ENCODE results near the gene SLC35E2B.

Gene SLC35E2B

DNA sequence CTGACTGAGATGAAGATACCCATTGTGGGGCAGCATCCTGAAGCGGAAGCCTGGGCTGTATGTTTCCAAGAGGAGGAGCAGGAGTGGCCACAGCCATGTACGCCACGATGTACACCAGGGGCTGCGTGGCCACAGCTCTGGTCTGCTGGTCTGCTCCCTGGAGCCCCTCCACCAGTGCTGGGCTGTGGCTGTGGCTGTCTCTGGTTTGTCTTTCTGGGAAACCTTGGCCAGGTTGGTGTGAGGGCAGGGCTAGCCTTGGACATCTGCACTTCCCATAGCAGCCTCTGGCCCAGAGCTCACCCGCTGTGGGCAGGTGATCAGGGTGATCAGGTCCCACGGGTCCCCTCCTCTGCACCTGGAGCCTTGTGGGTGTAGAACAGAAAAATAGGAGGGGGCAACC lies 74.7 kb downstream of the SLC35E2B start:
- TF ChIP-seq TAF1 (IDR thresholded peaks at IDR 0.05; ENCODE audit: borderline replicate concordance, low read depth, low read length) = no peak
- TF ChIP-seq POLR2AphosphoS5 (IDR thresholded peaks at IDR 0.05; ENCODE audit: low read depth, low read length) = no peak
- no peak for TF ChIP-seq POLR2A (IDR thresholded peaks at IDR 0.05; ENCODE audit: low read depth, low read length)
- FAIRE-seq = no peak

GRCh38 chr1:1617516-1617915 lies 75.1 kb downstream of the SLC35E2B start:
- FAIRE-seq = no peak
- no peak for TF ChIP-seq POLR2AphosphoS5 (IDR thresholded peaks at IDR 0.05; ENCODE audit: low read depth, low read length)
- TF ChIP-seq TAF1 (IDR thresholded peaks at IDR 0.05; ENCODE audit: borderline replicate concordance, low read depth, low read length) = no peak
- TF ChIP-seq POLR2A (IDR thresholded peaks at IDR 0.05; ENCODE audit: low read depth, low read length) = no peak
- no peak for DNase-seq (ENCODE audit: insufficient read length)

More for the DNA sequence above, 74.7 kb downstream of the SLC35E2B start:
- no peak for DNase-seq (ENCODE audit: insufficient read length)

GRCh38 chr1:1616838-1617237 lies 75.8 kb downstream of the SLC35E2B start:
- no peak for FAIRE-seq
- TF ChIP-seq TAF1 (IDR thresholded peaks at IDR 0.05; ENCODE audit: borderline replicate concordance, low read depth, low read length) (no peak), POLR2A (IDR thresholded peaks at IDR 0.05; ENCODE audit: low read depth, low read length) (no peak), POLR2AphosphoS5 (IDR thresholded peaks at IDR 0.05; ENCODE audit: low read depth, low read length) (no peak)
- no peak for DNase-seq (ENCODE audit: insufficient read length)

GRCh38 chr1:1616045-1616790 lies 76.4 kb downstream of the SLC35E2B start:
- no peak for TF ChIP-seq POLR2AphosphoS5 (IDR thresholded peaks at IDR 0.05; ENCODE audit: low read depth, low read length)
- TF ChIP-seq POLR2A (IDR thresholded peaks at IDR 0.05; ENCODE audit: low read depth, low read length) = no peak
- no peak for TF ChIP-seq TAF1 (IDR thresholded peaks at IDR 0.05; ENCODE audit: borderline replicate concordance, low read depth, low read length)
- no peak for DNase-seq (ENCODE audit: insufficient read length)
- FAIRE-seq = no peak

GRCh38 chr1:1615256-1616044 lies 77.1 kb downstream of the SLC35E2B start, which contains the start of gene MIB2:
Gene MIB2, plus strand, starts transcription at chr1:1615500. Its CDS starts 7,953 bp downstream, at chr1:1623453.
- DNase-seq (ENCODE audit: insufficient read length) (peak; percentile 100), FAIRE-seq (peak; percentile 100)
- TF ChIP-seq TAF1 (IDR thresholded peaks at IDR 0.05; ENCODE audit: borderline replicate concordance, low read depth, low read length) (peak; percentile 21; the same call in 1 of the 2 replicates), POLR2AphosphoS5 (IDR thresholded peaks at IDR 0.05; ENCODE audit: low read depth, low read length) (peak; percentile 82), POLR2A (IDR thresholded peaks at IDR 0.05; ENCODE audit: low read depth, low read length) (peak; percentile 88)

- DNase-seq (ENCODE audit: insufficient read length) = no peak
- FAIRE-seq = no peak
- TF ChIP-seq TAF1 (IDR thresholded peaks at IDR 0.05; ENCODE audit: borderline replicate concordance, low read depth, low read length) (no peak), POLR2AphosphoS5 (IDR thresholded peaks at IDR 0.05; ENCODE audit: low read depth, low read length) (no peak), POLR2A (IDR thresholded peaks at IDR 0.05; ENCODE audit: low read depth, low read length) (no peak)
These were observed 77.7 kb downstream of the SLC35E2B start for GRCh38 chr1:1614954-1615255.

DNA sequence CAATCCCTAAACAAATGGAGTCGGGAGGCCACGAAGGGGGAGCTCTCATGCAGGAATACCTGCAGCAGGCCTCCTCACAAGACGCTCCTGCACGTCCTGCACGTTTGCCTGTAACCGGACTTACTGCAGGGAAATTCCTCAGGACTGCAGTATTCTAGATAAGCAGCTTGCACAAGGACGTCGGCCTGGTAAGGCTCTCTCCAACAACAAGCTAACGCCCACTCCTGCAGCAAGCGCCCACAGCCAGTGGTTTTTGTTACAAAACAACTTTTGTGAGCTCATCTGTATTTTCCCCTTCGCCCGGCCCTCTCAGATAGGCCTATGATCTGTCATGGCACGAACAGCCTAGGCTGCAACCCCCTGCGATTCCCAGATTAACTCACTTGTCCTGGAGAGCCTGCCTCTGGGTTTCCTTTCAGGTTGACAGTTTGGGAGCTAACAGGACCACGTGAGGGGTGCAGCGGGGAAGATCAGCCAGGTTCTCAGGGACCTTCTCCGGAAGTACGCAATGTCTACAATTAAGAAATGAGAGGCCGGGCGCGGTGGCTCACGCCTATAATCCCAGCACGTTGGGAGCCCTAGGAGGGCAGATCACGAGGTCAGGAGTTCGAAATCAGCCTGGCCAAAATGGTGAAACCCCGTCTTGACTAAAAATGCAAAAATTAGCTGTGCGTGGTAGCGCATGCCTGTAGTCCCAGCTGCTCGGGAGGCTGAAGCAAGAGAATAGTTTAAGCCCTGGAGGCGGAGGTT lies 78.2 kb downstream of the SLC35E2B start:
- DNase-seq (ENCODE audit: insufficient read length) (no peak), FAIRE-seq (no peak)
- TF ChIP-seq POLR2A (IDR thresholded peaks at IDR 0.05; ENCODE audit: low read depth, low read length) (no peak), POLR2AphosphoS5 (IDR thresholded peaks at IDR 0.05; ENCODE audit: low read depth, low read length) (no peak), TAF1 (IDR thresholded peaks at IDR 0.05; ENCODE audit: borderline replicate concordance, low read depth, low read length) (no peak)

DNA sequence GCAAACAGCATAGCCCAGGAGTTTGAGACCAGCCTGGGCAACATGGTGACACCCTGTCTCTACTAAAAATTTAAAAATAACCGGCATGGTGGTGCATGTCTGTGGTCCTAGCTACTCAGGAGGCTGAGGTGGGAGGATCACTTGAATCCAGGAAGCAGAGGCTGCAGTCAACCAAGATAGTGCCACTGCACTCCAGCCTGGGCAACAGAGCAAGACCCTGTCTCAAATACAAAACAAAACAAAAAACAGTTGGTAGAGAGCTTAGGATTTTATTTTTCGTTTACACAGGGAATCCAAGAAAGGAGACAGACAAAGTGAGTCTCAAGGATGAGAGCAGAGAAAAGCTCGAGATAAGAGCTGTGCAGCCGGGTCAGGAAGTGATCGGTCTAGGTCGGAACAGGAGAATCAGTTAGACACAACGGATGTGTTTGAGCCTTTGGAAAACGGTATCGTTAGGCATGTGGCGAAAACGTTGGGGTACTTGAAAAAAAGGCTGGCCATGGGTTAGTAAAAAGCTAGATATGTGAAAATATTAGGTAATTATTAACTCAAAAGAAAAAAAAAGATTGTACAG lies 79.0 kb downstream of the SLC35E2B start:
- DNase-seq (ENCODE audit: insufficient read length) = no peak
- TF ChIP-seq TAF1 (IDR thresholded peaks at IDR 0.05; ENCODE audit: borderline replicate concordance, low read depth, low read length) (no peak), POLR2A (IDR thresholded peaks at IDR 0.05; ENCODE audit: low read depth, low read length) (no peak), POLR2AphosphoS5 (IDR thresholded peaks at IDR 0.05; ENCODE audit: low read depth, low read length) (no peak)
- FAIRE-seq = no peak

DNA sequence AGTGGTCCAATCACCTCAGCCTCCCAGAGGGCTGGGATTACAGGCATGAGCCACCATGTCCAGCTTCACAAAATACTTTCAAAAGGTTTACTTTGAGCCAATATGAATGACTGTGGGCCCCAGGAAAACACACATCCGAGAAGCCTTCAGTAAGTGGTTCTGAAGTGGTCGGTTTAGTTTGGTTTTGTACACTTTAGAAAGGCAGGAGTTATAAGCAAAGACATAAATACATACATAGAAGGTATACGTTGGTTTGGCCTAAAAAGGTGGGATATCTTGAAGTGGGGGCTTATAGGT lies 80.5 kb downstream of the SLC35E2B start:
- no peak for FAIRE-seq
- DNase-seq (ENCODE audit: insufficient read length) = no peak

DNA sequence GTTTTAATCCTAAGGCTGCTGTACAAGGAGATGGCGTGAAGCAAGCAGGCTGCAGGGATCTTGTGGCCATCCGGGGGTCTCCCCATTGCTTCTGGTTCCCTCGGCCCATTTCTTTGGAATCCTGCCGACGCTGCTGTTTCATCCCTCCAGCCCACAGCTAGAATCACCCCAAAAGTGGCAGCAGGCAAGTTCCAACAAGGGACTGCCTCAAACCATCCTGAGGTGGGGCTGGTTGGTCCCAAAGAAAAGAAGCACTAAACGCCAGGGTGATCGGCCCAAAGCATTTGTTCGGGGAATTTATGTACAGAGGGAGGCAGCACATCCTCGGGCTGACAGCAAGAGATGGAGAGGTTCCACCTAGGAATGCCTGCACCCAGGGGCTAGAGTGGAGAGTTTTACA lies 81.8 kb downstream of the SLC35E2B start:
- FAIRE-seq = no peak
- TF ChIP-seq POLR2AphosphoS5 (IDR thresholded peaks at IDR 0.05; ENCODE audit: low read depth, low read length) (no peak), TAF1 (IDR thresholded peaks at IDR 0.05; ENCODE audit: borderline replicate concordance, low read depth, low read length) (no peak), POLR2A (IDR thresholded peaks at IDR 0.05; ENCODE audit: low read depth, low read length) (no peak)
- no peak for DNase-seq (ENCODE audit: insufficient read length)

More for the DNA sequence above, 80.5 kb downstream of the SLC35E2B start:
- TF ChIP-seq POLR2A (IDR thresholded peaks at IDR 0.05; ENCODE audit: low read depth, low read length) (no peak), POLR2AphosphoS5 (IDR thresholded peaks at IDR 0.05; ENCODE audit: low read depth, low read length) (no peak), TAF1 (IDR thresholded peaks at IDR 0.05; ENCODE audit: borderline replicate concordance, low read depth, low read length) (no peak)

Data from GM12892 (cell line).